ENCODE measurements around the gene B4GALNT1.

The B4GALNT1 gene

DNA sequence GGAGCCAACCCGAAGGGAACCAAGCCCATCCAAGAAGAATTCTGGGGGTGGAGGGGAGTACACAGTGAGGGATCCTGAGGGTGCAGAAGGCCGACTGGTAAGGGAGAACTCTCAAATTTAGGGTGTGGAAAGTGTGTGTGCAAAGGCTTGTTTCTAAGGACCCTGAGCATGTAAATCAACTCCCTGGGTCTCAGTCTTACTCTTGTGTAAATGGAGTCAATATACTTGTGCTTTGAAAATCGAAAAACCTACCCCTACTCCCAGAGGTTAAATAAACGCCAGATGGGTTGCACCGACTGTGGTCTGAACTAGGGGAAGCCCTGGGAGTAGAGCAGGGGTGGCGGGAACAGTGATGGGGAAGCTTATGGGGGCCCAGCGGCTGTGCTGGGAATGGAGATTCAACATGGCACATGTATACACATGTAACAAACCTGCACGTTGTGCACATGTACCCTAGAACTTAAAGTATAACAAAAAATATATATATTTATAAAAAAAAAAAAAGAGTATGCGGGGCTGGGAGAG lies 6.0 kb downstream of the B4GALNT1 start:
- TF ChIP-seq, protein P1, sequence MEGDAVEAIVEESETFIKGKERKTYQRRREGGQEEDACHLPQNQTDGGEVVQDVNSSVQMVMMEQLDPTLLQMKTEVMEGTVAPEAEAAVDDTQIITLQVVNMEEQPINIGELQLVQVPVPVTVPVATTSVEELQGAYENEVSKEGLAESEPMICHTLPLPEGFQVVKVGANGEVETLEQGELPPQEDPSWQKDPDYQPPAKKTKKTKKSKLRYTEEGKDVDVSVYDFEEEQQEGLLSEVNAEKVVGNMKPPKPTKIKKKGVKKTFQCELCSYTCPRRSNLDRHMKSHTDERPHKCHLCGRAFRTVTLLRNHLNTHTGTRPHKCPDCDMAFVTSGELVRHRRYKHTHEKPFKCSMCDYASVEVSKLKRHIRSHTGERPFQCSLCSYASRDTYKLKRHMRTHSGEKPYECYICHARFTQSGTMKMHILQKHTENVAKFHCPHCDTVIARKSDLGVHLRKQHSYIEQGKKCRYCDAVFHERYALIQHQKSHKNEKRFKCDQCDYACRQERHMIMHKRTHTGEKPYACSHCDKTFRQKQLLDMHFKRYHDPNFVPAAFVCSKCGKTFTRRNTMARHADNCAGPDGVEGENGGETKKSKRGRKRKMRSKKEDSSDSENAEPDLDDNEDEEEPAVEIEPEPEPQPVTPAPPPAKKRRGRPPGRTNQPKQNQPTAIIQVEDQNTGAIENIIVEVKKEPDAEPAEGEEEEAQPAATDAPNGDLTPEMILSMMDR (IDR thresholded peaks at IDR 0.05) = no peak

DNA sequence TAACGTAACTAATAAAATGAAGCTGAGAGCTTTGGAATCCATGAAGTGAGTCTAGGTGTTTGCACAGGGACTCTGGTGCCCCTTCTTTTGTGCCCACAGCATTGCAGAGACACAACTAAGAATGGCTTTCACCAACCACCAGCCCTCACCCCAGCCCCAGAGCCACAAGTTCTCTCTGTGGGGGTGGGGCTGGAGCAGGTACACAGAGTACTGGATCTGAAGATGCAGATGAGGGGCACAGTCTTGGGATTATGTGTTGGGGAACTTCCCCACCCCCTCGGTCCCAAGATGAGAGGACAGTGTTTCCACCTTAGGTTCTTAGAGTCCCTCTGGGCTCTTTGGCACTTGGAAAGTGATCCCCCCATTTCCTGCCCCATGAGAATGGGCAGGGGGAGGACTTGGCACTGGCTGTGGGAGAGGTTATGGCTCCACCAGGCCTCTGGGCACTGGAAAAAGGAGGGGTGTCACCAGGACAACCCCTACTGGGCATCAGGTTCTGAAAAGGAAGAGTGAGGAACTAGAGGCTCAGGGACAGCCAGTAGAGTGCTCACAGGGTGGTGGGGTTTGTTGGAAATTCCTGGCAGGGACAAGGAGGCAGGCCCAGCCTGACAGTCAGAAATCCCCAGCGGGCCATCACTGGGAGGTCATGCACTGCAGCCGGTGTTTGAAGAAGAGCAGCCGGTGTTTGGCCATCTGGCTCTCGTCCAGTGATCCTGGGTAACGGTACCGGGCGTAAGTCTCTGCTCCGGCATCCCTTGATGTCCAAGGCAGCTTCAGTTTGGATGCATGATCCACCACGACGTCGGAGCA lies 6.7 kb downstream of the B4GALNT1 start:
- TF ChIP-seq, protein P1 (IDR thresholded peaks at IDR 0.05) = no peak

DNA sequence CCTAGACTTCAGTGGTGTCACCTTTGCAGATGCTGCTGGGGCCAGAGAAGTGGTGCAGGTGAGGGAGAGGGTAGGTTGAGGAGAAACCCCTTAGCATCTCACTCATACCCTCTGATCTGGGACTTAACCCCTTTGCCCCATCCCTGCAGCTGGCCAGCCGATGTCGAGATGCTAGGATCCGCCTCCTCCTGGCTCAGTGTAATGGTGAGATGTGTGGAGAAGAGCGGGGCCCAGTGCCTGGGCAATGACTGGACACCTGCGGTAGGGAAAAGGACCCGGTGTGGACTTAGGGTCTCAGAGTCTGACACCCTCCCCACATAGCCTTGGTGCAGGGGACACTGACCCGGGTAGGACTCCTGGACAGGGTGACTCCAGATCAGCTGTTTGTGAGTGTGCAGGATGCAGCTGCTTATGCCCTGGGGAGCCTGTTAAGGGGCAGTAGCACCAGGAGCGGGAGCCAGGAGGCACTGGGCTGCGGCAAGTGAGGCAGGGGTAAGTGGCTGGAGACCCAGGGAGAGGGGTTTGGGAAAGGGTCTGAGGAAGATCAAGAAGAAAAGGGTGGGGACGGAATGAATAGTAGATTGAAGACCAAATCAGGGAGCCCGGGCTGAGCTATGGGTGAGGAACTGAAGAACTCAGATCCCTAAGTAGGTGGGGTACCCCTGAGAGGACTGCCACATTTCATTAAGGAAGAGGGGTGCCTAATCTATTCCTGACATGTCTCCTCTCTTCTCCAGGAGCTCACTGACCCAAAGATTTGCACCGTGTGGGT lies 7.6 kb downstream of the B4GALNT1 start:
- TF ChIP-seq, protein P1 (IDR thresholded peaks at IDR 0.05) = no peak

DNA sequence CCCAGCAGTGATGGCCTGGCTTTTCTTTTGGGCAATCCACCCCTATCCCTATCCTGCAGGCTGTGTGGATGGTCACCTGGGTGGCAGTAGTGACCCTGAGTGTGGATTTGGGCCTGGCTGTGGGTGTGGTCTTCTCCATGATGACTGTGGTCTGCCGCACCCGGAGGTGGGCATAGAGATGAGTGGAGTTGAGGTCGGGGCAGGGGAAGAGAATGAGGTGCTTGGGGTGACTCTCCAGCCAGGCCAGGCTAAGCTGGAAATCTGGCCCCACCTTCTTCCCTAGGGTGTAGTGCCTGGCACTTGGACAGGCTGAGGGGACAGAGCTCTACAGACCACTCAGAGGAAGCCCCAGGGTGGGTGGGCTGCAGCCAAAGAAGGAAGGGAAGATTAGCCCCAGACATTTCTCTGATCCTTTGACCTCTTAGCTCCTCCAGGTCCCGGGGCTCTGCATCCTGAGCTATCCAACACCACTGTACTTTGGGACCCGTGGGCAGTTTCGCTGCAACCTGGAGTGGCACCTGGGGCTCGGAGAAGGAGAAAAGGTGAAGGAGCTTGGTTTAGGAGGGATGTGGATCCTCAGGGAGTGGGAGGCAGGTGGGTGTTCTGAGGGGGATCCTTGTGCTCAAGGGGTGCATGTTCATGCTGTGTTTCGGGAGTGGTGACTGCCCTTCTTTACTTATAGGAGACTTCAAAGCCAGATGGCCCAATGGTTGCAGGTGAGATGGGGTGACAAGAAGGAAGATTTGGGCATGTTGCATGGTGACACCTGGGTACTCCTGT lies 8.4 kb downstream of the B4GALNT1 start:
- TF ChIP-seq, protein P1 (IDR thresholded peaks at IDR 0.05) = no peak

DNA sequence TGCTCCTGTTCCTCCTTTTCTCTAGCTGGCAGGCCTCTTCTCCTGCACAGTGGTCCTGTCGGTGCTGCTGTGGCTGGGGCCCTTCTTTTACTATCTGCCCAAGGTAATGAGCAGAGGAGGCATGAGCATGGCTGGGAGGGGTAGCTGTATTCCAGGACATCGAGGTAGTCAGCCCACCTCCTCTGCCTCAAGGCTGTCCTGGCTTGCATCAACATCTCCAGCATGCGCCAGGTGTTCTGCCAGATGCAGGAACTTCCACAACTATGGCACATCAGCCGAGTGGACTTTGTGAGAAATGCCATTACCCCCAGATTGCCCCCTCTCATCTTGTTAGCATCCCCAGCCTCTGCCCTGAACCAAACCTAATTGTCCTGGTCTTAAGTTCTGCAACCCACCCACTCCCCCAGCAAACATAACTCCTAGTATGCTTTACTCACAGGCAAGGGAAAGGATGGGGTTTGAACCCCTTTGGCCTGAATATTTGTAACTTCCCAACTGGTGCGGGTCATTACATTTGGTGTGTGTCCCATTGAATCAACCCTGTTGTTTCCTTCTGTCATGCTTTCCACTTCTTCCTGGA lies 9.1 kb downstream of the B4GALNT1 start:
- TF ChIP-seq, protein P1 (IDR thresholded peaks at IDR 0.05) = no peak

DNA sequence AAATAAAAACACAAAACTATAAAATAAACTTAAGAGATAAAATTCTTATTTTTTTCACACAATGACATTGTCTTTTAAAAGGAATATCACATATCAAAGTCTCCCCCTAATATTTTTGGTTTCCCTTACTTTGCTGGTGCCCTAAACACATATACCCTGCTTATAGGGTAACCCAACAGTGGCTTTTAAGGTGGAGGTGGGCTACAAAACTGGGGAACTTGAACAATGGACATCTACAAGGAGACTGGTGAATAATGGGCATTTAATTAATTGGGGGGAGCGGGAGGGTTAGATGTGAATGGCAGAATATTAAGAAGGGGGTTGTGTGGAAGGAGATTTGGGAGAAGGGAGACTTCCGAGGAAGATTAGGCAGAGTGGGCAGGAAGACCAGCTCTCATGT lies 9.6 kb downstream of the B4GALNT1 start:
- TF ChIP-seq, protein P1 (IDR thresholded peaks at IDR 0.05) = no peak

All from LNCAP (cell line).